ENCODE measurements around the gene ZNF547.

Gene ZNF547

DNA sequence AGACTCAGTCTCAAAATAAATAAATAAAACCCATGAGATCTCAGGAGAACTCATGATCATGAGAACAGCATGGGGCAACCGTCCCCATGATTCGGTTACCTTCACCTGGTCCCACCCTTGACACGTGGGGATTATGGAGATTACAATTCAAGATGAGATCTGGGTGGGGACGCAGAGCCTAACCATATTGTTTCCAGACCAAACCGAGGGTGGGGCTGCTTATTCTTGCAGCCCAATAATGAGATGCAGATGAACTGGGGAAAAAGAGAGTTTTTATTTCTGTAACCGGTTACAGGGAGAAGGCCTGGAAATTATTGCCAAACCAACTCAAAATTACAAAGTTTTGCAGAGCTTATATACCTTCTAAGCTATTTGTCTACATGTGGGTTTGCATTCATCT lies 12.8 kb downstream of the ZNF547 start:
- no peak for DNase-seq

DNA sequence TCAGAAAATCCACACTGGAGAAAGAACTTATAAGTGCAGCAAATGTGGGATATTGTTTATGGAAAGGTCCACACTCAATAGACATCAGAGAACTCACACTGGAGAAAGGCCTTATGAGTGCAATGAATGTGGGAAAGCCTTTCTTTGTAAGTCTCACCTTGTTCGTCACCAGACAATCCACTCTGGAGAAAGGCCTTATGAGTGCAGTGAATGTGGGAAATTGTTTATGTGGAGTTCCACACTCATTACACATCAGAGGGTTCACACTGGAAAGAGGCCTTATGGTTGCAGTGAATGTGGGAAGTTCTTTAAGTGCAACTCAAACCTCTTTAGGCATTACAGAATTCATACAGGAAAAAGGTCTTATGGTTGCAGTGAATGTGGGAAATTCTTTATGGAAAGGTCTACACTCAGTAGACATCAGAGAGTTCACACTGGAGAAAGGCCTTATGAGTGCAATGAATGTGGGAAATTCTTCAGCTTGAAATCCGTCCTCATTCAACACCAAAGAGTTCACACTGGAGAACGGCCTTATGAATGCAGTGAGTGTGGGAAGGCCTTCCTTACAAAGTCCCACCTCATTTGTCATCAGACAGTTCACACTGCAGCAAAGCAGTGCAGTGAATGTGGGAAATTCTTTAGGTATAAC lies 14.3 kb downstream of the ZNF547 start:
- DNase-seq = no peak

DNA sequence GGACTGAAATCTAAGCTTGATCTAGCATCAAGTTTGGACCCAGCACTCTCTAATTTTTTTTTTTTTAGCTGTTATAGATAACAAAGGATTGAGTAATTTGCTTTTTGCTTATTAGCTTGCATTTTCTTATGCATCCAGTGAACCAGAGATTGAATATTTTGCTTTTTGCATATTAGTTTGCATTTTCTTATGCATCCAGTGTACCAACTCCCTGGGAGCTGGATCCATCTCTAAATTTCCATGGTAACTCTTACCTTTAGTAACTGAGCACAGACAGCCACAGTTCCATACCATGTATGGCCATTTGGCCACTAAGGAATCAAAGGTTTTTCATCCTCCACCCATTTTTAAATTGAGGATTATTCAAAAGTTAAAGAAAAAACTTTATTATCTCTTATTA lies 17.6 kb downstream of the ZNF547 start:
- no peak for DNase-seq

DNA sequence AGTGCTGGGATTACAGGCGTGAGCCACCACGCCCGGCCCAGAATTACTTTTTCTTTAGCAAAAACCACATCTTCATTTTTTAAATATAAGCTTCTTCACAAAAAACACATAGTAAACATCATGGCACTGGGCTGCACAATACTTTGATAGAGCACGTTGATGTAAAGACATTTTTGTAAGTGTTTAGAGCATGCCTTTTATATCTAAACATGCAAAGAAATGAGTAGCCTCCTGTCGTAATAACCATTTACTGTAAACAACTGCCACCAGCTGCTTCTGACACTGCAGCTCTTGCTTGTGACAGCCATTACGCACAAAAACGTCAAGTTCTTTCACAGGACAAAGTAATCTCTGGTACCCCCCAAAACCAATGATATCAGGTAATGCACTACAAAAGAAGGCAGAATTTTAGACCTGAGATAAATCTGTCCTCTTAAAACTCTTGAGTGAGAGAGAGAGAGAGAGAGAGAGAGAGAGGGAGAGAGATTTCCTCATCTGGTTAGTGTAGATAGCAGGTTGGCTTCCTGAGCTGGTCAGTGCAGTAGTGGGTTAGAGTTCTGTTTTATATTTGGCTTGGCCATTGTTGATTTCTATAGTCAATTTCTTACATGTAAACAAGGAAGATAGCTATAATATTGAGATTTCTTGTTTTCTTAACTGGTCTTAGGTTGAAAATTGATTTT lies 19.6 kb downstream of the ZNF547 start:
- DNase-seq = no peak

- no peak for DNase-seq
Measured at GRCh38 chr19:57389194-57389729, 25.9 kb downstream of the ZNF547 start.

- peak; percentile 94 for DNase-seq
Measured at GRCh38 chr19:57389730-57390598, 26.6 kb downstream of the ZNF547 start, which contains the start of gene ZNF548. Gene ZNF548, plus strand, starts transcription at chr19:57389854. Its CDS starts 246 bp downstream, at chr19:57390100.

DNA sequence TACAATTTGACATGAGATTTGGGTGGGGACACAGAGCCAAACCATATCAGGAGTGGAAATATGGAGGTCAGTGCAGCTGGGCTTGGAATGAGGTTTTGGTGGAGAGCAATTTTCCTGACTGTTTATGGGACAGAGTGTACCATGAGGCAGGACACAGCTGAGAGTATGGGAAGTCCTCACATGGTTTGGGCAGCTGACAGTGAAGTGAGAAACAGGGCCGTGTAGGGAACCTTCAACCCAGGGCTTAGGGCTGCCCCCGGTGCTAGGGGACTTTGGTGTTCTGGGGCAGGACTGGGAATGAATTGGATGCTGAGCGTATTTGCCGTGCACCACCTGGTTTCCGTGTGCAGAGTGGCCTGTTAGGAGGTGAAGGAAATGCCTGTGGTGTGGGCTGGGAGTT lies 32.4 kb downstream of the ZNF547 start:
- DNase-seq = no peak

- DNase-seq = no peak
Measured at GRCh38 chr19:57398868-57399267, 35.5 kb downstream of the ZNF547 start.

GRCh38 chr19:57403737-57404563 lies 40.6 kb downstream of the ZNF547 start:
- no peak for DNase-seq

- DNase-seq = peak; percentile 41
Measured at GRCh38 chr19:57406516-57407123, 43.3 kb downstream of the ZNF547 start.

- peak; percentile 74 for DNase-seq
Measured at GRCh38 chr19:57410877-57411671, 47.7 kb downstream of the ZNF547 start, which contains the start of gene ZNF17. Gene ZNF17, plus strand, starts transcription at chr19:57411161. Its CDS starts 2,455 bp downstream, at chr19:57413616.

- no peak for DNase-seq
Measured at GRCh38 chr19:57419439-57419838, 56.1 kb downstream of the ZNF547 start.

DNA sequence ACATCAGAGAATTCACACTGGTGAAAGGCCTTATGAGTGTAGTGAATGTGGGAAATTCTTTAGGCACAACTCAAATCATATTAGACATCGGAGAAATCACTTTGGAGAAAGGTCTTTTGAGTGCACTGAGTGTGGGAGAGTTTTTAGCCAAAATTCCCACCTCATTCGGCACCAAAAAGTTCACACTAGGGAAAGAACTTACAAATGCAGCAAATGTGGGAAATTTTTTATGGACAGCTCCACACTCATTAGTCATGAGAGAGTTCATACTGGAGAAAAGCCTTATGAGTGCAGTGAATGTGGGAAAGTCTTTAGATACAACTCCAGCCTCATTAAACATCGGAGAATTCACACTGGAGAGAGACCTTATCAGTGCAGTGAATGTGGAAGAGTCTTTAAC lies 57.7 kb downstream of the ZNF547 start:
- DNase-seq = no peak

Measured in NCI-H524 treated with DMSO at 0.1 percent for 48 hours (cell line).